ENCODE measurements around the gene CIAPIN1. TPM values are rescaled to one million over a fixed set of nuclear protein-coding genes. Genes with fewer than 3 reads are reported as not detected.

Gene CIAPIN1
- total and polyA plus RNA-seq, 2 of the 4 experiments (the other 2 are of a cell fraction) = 41.6 to 47.7 TPM

GRCh38 chr16:57479205-57479975 lies 32.2 kb upstream of the CIAPIN1 start:
- CTCF ChIA-PET = no interaction called here
- H2AFZ ChIP-seq (replicated peaks; ENCODE audit: low read length, poor library complexity) = peak overlapping the region; percentile 86
- H3K9ac ChIP-seq (ENCODE audit: low read depth, low read length) = peak overlapping the region; percentile 28; the same call in 1 of the 2 replicates
- intact Hi-C loops (cut with micrococcal nuclease) = no loop called here
- BruUV-seq (replicated peaks) = no TSS peak
- peak overlapping the region; percentile 27 to 76; a peak in 3 of 4 replicates for H4K8ac ChIP-seq (ENCODE audit: low read depth in 2 of 2, low read length in 2 of 2)
- H3K4me3 ChIP-seq (ENCODE audit: insufficient read depth, low read depth, low read length) = peak overlapping the region; percentile 42
- peak overlapping the region; percentile 46; the same call in 1 of the 2 replicates for H4K91ac ChIP-seq (ENCODE audit: insufficient read depth, low read depth, low read length)
- no peak overlapping the region; the same call in 1 of the 2 replicates for H3K27ac ChIP-seq (ENCODE audit: insufficient read depth, low read length)
- peaks cover 9 to 22% of the 10 kb centered on the region in 2 experiments for H3K79me1 ChIP-seq (ENCODE audit: low read depth in 1 of 2, low read length in 2 of 2)
- ATAC-seq (ENCODE audit: low read depth) (peak; percentile 82), DNase-seq (peak; percentile 54)
- POLR2A ChIA-PET (ENCODE audit: unreplicated experiment) = no interaction called here
- peak overlapping the region; percentile 16; the same call in 1 of the 2 replicates for H4K5ac ChIP-seq (ENCODE audit: low read depth, low read length)
- peaks cover 3% of the 10 kb centered on the region; the same call in 1 of the 2 replicates for H3K36me3 ChIP-seq (ENCODE audit: control insufficient read depth, insufficient read depth, low read length)
- no peak overlapping the region for H3K23ac ChIP-seq (ENCODE audit: low read depth, low read length)
- H2BK120ac ChIP-seq (ENCODE audit: low read depth, low read length) = no peak overlapping the region
- H2BK20ac ChIP-seq (ENCODE audit: low read depth, low read length) = no peak overlapping the region
- H3K56ac ChIP-seq (ENCODE audit: extremely low read depth, insufficient read depth, low read length) = peak overlapping the region; percentile 39; the same call in 1 of the 2 replicates
- peak overlapping the region; percentile 23; the same call in 1 of the 2 replicates for H3K14ac ChIP-seq (replicated peaks; ENCODE audit: low read depth, low read length)
- dilution Hi-C loops (cut with HindIII; ENCODE audit: low sequenced_read_pairs, unreplicated experiment) = no loop called here
- H3K4ac ChIP-seq (ENCODE audit: low read depth, low read length) = peak overlapping the region; percentile 36; the same call in 1 of the 2 replicates
- H4K20me1 ChIP-seq (ENCODE audit: insufficient read depth, low read length) = no peaks in the 10 kb centered on the region
- WGBS, 2 experiments (ENCODE audit: extremely low coverage in 2 of 2, insufficient read length in 1 of 2) = 4% methylated on average over 4 of the region's 36 CpGs; no CpG with 5 or more reads in 1 of the 2 experiments
- no peaks in the 10 kb centered on the region for H3K9me3 ChIP-seq (ENCODE audit: control insufficient read depth, insufficient read depth, low read length)
- no peak overlapping the region for H2BK15ac ChIP-seq (ENCODE audit: low read depth, low read length)
- 0 out of 2 replicates have a peak overlapping the region, but pooled peaks have one; percentile 7 for H3K18ac ChIP-seq (ENCODE audit: low read depth, low read length)
- peak overlapping the region; percentile 84 for H2AK9ac ChIP-seq (replicated peaks; ENCODE audit: low read depth, low read length, poor library complexity)
- H2BK5ac ChIP-seq (ENCODE audit: low read depth, low read length, poor library complexity, severe bottlenecking) = no peak overlapping the region
- no peaks in the 10 kb centered on the region for H3K27me3 ChIP-seq (ENCODE audit: control insufficient read depth, insufficient read depth, low read length)
- peaks cover 12% of the 10 kb centered on the region for H3K4me1 ChIP-seq (ENCODE audit: control insufficient read depth, insufficient read depth, low read length)
- peak overlapping the region; percentile 90 for H3K4me2 ChIP-seq (ENCODE audit: low read depth, low read length)
- in situ Hi-C loops (cut with MboI; ENCODE audit: low sequenced_read_pairs) = no loop called here
- H2AK5ac ChIP-seq (ENCODE audit: low read depth, low read length) = peak overlapping the region; percentile 16; the same call in 1 of the 2 replicates
- no peaks in the 10 kb centered on the region for H3K9me1 ChIP-seq (ENCODE audit: insufficient read depth, low read length)
- TF ChIP-seq RCOR1 (IDR thresholded peaks at IDR 0.05; ENCODE audit: insufficient replicate concordance, low read length) (no peak), USF2 (IDR thresholded peaks at IDR 0.05; ENCODE audit: low read depth, low read length) (no peak), NFE2L2 (IDR thresholded peaks at IDR 0.05; ENCODE audit: low read depth, low read length) (no peak), MAZ (IDR thresholded peaks at IDR 0.05; ENCODE audit: borderline replicate concordance, low read depth, low read length) (peak; percentile 76; the same call in 1 of the 2 replicates), CHD1 (IDR thresholded peaks at IDR 0.05; ENCODE audit: low read depth, low read length) (no peak), BHLHE40 (IDR thresholded peaks at IDR 0.05; ENCODE audit: low read depth, low read length) (peak; percentile 74; the same call in 1 of the 2 replicates), RFX5 (IDR thresholded peaks at IDR 0.05; ENCODE audit: low read depth, low read length) (no peak)
